Fibroblast of upper back skin (primary cell): ENCODE results near the gene TRNT1.
A peak's percentile ranks its signal among the peaks of the same experiment; 100 is the strongest.

Experiments used
- DNase-seq: peaks from one replicate; pipeline ENCODE4 v3.0.0-alpha.2; 2013

Gene TRNT1

DNA sequence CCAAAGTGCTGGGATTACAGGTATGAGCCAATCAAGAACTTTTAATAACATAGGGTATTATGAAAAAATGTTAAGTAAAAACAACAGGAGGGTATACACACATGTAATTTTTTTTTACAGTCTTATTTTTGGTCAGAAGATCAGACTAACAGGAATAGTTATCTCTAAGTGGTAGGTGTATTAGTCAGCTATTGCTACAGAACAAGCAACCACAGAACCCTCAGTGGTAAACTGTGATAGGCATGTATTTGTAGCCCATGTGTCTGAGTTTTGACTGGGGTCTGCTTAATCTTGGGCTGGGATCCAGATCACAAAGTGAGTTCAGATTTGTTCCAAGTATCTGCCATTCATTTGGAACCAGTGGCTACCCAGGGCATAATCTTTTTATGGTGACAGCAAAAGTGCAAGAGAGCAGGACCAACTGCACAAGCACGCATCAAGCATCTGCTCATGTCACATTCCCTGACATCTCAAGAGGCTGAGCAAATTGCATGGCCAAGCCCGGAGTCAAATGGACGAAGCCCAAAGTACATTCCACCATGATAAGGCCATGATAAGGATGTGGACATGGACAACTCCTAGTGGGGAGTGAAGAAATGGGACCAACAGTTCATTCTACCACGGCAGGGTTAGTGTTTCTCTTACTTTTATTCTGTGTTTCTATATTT, 13.6 kb upstream of the TRNT1 start:
- no peak for DNase-seq

DNA sequence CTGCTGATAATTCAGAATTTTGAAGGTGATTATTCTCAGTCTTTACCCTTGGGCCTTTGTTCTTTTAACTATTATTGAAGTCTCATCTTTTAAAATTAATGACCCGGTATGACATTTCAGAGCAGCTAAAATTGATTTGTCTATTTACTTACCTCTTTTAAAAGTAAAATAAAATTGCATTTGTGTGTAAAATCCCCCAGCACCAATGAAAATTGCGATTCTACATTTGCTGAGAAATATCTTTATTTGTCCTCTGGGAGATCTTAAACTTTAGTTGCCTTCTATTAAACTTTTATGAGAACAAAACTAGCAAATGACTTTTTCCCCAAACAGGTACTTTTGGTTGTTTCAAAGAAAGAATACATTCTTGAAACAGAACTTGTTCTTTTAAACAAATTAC, 9.1 kb upstream of the TRNT1 start:
- no peak for DNase-seq

DNA sequence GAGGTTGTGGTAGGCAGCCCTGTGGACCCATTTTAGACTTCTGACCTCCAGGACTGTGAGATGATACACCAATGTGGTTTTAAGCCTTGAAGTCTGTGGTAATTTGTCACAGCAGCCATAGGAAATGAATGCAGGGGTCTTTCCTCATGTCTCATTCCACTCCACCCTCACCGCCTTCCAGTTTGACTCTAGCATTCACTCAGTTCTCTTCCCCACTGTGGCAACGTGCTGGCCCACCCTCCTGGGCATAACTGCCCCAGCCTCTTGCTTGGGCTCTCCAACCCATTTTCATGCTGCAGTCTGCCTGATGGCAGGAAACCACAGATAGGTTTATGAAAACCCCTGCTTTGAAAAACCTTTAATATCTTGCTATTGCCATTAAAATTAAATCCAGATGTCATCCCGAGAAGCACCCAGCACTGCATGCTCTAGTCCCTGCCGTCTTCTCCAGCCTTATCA, 7.3 kb upstream of the TRNT1 start:
- peak; percentile 30 for DNase-seq

DNA sequence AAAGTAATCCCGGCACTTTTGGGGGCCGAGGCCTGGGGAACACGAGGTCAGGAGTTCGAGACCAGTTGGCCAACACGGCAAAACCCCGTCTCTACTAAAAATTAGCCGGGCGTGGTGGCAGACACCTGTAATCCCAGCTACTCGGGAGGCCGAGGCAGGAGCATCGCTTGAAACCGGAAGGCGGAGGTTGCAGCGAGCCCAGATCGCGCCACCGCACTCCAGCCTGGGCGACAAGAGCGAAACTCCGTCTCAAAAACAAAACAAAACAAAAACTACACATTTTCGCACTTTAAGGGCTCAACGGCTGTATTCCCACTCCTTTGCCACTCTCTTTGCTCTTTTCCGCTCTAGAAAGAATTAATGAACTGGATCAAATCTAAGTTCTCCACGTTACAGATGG, 763 bp upstream of the TRNT1 start:
- no peak for DNase-seq

DNA sequence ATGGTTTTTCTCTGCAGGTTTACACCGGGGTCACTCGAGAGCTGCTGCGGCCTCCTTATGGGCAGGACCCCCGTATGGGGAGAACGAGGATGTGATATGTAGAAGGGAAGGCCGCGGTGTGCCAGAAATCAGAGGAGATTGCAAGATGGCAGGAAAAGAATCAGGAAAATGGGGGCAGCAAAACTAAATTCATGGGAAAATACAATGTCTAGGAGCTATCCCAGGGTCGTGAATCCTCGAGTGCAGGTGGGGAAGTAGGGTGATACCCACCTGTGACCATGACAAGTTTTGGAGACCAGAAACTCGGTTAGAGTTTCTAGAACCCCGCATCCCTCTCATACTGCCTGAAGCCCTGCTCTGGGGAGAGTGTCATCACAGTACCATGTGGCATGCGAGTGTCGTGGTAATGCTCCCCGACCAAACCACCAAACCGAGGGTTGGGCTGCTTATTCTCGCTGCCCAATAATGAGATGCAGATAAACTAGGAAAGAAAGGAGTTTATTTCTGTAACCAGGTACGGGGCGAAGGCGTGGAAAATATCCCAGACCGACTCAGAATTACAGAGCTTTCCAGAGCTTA, 781 bp downstream of the TRNT1 start:
- no peak for DNase-seq

DNA sequence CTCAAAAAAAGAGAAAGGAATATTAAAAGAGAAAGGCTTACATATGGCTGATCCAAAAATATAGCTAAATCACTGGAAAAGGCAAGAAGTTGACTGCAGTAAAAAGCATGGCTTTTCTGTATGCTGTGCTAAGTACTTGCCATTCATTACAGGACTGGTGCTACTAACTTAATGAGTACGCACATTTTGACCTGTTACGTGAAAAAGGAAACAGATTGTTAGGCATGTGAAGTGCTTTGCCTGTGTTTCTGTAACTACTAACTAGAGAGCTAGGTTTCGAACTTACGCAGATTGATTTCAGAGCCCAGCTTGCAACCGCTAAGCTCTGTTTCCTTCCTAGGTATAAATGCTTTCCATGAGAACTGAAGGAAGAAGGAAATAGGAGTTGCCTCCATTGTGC, 2.8 kb downstream of the TRNT1 start:
- DNase-seq = no peak

DNA sequence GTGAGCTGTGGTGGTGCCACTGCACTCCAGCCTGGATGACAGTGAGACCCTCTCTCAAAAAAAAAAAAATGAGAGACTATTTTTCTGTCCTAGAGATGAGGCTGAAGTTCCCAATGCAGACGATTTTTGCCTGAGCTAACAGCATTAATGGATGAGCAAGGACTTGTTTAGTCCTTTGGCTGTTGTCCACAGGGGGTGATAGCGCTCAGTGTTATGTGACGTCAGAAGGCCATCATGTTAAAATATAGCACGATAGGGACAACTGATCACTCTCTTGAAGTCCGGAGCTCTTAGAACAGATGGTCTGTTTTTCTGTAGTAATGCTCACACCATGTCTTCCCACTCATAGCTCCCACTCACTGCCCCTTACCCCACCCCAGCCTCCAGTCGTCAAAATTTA, 6.8 kb downstream of the TRNT1 start:
- no peak for DNase-seq

DNA sequence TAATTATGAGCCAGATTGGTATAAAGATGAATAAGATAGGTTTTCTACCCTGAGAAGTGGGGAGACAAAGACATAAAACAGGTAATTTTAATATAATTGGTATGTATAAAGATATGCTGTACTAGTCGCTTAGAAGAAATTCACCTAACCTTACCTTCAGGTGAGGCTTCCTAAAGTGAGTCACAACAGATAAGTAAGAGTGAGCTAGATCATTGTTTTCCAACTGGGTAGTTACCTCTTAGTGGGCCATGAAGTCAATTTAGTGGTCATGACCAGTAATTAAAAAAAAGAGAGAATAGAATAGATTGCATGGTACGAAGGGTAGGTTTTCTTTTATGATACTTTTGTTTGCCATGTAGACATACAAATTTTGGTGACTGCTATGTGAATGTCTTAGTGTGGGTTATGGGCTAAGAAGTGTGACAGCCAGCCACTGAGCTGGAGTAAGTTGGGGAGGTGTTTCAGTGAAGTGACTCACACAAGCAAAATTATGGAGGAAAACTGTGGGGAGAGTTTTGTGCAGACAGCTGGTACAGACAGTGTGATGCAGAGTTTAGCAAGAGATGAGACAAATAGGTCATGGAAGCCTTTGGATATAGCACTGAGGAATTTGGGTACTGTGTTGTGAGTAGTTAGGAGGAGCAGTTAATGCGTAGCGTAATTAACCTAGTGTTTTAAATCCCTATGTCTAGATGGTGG, 8.2 kb downstream of the TRNT1 start:
- peak; percentile 20 for DNase-seq

DNA sequence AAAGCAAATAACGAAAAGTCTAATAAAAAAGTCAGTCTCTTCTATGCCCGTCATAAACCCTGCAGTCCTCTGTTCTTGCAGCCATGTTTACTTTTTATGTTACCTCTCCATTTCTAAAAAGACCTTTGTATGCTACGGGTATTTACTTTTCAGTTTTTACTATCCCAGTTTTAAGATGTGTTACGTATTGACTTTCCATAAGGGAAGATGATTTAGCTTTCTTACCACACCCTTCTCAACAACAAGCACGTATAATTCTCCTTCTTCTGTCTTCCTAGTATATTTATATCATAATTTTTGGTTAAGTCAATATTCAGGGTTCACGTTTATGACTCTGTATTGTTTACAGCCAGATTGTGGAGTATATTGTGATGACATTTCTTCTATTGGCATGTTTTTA, 10.8 kb downstream of the TRNT1 start:
- no peak for DNase-seq

DNA sequence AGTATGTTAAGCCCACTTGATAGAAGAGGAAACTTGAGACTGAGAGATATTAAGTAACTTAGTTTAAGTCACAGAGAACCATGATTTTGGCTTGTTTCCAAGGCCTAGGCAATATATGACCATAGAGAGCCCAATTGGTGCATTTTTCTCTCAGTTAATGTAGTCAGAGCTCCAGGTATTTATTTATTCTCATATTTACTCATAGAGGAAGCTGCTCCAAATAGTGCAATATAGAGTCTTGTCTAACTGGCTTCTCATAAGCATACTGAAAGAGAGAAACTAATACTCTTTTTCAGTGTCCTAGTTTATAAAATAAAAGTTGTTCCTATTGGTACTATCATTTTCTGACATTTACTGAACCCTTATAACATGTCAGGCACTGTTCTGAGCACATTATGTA, 15.2 kb downstream of the TRNT1 start:
- no peak for DNase-seq

DNA sequence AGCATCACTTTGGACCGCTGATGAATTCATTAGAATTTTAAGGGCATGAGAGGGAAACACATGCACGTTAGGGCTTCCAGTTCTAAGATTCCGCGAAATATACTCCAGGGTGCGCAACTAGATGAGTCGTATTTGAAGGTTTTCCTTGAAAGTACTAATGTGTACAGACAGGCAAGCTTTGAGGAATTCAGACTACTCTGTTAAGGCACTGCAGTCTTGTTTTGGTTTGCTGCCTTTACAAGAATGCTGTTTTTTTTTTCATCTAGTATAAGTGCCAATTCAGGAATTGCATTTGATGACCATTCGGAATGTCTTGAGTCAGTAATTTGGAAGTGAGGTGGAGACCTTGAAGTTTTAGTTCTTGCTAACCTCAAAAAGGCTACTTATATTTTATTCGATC, 19.1 kb downstream of the TRNT1 start:
- DNase-seq = peak; percentile 31

DNA sequence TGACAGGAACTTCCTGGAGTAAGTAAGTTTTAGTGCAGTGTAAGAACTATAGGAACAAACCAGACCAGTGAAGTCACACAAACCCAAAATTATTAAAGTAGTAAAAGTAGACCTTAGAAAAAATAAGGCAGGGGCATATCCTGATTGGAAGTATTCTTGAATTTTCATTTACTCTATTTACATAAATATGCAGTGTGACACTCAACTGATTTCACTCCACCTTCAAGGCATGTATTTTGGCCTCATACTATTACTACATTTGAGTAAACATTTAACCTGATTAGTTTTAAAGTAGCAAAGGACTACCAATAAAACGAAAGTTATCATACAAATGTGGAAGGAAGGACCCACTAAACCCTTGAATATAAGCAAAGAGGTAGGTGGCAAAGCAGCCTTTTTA, 22.8 kb downstream of the TRNT1 start:
- no peak for DNase-seq

DNA sequence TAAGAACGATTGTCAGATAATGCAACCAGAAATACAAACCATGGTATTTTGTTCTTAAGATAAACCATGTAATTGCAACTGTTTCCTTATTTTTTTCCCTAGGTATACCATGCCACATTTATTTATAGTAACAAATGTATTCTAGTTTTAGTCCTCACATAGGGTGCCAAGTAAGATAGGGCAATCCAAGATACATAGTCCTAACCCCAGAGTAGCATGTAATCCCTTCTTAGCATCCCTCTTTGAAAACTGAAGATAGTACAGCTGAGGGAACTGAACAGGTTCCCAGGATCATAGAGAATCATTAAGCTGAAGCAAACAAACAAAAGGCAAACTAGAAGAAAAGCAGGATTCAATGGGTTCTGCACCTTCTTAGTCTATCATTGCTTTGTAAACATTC, 24.8 kb downstream of the TRNT1 start:
- DNase-seq = no peak

DNA sequence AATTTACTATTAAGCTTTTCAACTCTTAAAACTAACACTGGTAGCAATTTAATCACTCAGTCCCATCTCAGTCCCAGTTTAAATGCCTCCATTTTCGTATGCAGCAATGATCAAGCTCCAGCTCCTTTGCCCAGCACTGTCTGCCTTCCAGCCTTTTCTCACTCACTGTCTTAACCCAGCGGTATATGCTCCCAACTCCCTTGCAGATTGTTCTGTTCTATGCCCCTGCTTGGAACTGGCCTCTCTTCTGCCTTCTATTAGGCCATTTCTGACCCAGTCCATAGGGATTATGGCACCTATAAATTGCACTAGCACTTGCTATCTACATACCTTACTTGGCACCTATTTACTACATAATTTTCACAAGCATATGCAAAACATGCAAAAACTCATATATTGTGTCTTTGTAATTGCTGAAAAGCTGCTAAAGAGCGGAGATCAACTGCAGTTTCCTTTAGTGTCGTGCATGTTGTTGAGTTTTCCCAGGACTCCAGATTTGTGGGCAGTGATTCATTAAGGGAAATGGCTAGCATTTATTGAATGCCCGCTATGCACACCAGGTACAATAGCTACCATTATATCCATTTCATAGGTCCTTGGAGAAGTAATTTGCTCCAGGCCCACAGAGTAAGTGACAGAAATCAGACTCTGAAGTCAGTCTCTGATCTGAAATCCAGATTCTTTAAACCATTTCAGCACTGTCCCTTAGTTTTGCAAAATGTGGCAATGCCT, 28.3 kb downstream of the TRNT1 start:
- DNase-seq = no peak

DNA sequence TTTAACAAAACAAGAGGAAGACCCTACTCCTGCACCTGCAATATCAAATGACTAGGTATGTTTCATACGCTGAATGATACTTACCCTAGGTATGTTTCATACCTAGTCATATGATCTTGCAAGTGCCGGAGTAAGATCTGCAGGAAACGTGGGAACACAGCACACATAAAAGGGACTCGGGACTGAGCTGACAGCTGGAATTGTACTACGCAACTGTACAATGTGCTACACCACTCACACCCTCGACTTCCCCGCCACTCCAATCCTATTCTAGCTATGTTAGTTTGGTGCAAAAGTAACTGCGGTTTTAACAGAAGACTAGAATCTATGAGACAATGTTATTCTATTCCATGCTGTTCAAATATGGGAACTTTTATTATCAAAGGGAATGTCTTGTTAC, 30.7 kb downstream of the TRNT1 start:
- DNase-seq = no peak

DNA sequence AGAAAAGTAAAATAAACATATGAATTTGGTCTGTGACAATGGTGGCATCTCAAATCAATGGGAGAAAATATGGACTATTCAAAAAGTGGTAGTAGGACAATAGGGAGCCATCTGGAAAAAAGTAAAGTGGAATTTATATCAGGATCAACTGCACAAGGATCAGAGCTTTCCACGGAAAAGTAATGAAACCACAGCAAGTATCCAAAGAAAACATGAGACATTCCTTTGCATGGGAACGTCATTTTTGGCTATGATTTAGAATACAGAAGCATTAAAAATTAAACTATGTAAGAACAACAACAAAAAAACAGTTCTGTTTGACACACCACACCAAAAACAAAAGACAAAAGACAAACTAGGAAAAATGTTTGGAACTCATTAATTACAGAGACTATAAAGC, 34.1 kb downstream of the TRNT1 start:
- no peak for DNase-seq

DNA sequence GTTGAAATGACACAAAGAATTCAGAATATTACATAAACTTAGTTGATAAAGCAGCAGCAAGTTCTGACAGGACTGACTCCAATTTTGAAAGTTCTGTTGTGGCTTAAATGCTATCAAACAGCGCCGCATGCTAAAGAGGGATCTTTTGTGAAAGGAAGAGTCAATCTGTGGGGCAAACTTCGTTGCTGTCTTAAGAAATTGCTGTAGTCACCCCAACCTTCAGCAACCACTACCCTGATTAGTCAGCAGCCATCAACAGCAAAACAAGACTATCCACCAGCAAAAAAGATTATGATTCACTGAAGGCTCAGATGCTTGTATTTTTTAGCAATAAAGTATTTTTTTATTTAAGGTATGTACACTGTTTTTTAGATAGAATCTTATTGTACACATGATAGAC, 38.5 kb downstream of the TRNT1 start:
- no peak for DNase-seq

DNA sequence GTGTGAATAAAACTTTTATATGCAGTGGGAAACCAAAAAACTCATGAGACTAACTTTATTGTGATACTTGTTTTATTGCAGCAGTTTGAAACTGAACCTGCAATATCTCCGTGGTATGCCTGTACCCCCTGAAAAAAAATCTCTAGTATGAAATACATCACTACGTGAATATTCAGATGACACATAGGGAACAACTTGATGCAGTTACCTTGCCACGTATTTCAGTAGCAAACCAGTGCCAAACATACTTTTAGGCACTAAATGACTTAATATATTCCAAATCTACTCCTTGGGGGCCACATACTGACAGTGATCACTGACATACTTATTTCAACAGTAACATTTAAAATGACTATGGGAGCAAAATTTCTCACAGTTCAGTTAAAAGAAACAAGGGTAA, 38.9 kb downstream of the TRNT1 start:
- no peak for DNase-seq

DNA sequence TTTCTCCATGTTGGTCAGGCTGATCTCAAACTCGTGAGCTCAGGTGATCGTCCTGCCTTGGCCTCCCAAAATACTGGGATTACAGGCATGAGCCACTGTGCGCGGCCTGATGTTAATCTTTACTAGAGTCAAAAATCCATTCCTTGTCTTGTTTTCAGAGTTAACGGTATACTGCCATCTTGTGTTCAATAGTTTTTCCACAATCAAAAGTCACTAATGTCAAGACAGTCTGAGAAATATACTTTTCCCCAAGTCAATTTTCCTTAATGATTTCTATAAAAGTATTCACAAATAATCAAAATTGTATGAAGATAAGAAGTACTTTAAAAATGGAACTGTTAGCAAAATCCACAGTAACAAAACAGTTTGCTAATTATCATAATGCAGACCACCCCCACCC, 44.3 kb downstream of the TRNT1 start:
- peak; percentile 17 for DNase-seq

DNA sequence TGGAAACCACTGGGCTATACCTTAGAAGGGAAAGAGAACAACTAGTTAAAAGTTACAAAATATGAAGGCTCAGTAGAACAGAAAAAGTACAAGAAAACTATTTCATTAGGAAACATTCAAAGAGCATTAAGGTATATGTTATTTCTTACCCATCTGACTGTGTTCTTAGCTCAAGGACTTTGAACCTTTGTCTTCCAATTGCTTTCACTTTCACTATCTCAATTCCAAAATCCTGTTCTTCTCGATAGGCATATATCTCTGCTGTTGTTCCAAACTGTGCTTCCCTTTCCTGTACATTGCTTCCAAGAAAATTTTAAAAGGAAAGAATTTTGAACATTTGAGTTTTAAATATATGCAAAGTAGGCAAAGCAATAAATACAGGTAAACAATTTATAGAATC, 45.9 kb downstream of the TRNT1 start:
- DNase-seq = no peak

DNA sequence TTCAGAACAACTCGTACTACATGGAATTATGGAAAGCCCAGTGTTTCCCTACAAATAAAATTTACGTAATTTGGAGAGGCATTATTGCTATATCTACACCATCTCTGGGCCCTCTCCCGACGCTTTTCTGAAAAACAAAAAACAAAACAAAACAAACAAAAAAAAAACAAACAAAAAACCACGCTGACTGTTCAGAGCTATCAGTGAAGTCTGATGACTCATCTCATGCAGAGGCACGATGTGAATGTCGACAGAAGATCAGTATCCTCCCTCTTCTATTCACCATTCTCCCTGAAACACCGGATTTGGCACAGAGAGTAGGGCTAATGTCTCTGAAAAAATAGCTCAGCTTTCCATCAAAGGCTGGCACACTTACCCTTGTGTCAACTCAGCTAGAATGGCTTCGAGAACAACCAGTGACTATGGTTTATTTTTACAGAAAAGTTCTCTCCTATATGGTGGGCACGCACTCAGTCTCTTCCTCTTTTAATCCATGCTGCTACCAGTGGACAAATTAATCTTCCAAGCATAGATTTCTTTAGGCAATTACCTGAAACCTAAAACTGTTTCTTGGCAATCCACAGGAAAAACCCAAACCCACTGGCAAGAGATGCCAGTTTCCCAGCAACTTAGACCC, 51.2 kb downstream of the TRNT1 start:
- DNase-seq = no peak

DNA sequence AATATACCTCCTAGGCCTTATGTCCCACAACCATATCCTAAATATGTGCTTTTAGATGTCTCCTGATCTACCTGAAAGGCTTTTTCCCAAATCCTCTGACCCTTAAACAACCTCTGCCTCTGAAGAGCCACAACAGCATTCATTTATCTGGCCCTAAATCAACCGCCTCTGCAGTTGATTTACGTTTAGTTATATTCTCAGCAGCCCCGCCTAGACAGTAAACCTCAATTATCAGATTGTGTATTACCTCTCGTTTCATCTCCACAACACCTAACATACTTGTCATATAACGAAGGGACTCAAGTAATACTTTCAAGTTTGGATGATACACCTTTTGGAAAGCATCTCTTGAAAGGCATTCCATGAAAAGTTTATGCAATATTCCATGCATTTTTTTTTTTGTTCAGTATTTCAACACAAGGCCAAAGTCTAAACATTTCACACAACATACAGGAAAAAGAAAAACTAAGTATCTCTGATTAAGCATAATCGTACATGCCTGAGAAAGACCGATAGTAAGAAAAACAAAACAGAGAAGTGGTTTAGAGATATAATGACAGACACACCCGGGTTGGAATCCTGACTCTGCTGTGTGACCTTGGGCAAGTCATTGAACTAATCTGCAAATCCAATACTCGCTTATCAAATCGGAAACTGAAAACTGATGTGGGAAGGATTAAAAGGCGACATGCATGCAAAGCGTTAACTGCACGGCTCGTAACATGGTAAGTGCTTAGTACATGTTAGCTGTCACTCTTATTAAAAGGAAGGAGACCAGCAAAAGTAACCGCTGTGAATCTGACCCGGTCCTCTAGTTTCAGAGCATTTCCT, 52.0 kb downstream of the TRNT1 start:
- DNase-seq = no peak
